PC-3 (cell line): ENCODE data around the gene TBL1Y. TPM values are rescaled to one million over a fixed set of nuclear protein-coding genes. Genes with fewer than 3 reads are reported as not detected.

Experiments
- ATAC-seq: fragments of 200-7000 bp; cut with Tn5 transposase; 2 replicates; pipeline ENCODE4 v1.9.1; 2020; ENCODE audit warnings: mild to moderate bottlenecking, moderate library complexity
- BruUV-seq: library from RNA; stranded (reverse); fragments of 400-500 nt; replicated peaks from 2 replicates; lab custom pipeline; 2021; lab: Mats Ljungman, UMichigan
- CTCF ChIA-PET: fragments of 300-600 bp; sonication (Branson Sonifier 250); formaldehyde crosslinking; loops from one replicate; lab custom pipeline; 2022; ENCODE audit warnings: antibody characterized with exemption; lab: Charles Lee
- POLR2A ChIA-PET: fragments of 300-600 bp; sonication (Branson Sonifier 250); formaldehyde crosslinking; loops from one replicate; lab custom pipeline; 2022; ENCODE audit warnings: antibody characterized with exemption; ENCODE audit not compliant: unreplicated experiment; lab: Charles Lee
- DNase-seq: peaks from one replicate; pipeline ENCODE4 v3.0.0-alpha.2; 2015
- H2AFZ ChIP-seq: fragments of 300-600 bp; sonication (generic); 2 replicates; pipeline ENCODE4 v1.6.0; 2016; ENCODE audit warnings: antibody characterized with exemption, low read length
- H3F3A ChIP-seq: fragments of 300-600 bp; sonication (generic); one replicate; pipeline ENCODE4 v1.6.0; 2017; ENCODE audit warnings: antibody characterized with exemption, low read length, control low read depth, mild to moderate bottlenecking; ENCODE audit not compliant: unreplicated experiment
- H3K27ac ChIP-seq: fragments of 300-600 bp; sonication (generic); 2 replicates; pipeline ENCODE4 v1.5.1; 2016; ENCODE audit warnings: mild to moderate bottlenecking, low read length
- H3K27me3 ChIP-seq: fragments of 300-600 bp; sonication (generic); 2 replicates; pipeline ENCODE4 v1.6.1; 2016; ENCODE audit warnings: low read length, mixed read lengths
- H3K36me3 ChIP-seq: fragments of 300-600 bp; sonication (generic); 2 replicates; pipeline ENCODE4 v1.6.1; 2016; ENCODE audit warnings: low read depth, mixed run types, low read length, mixed read lengths
- H3K4me1 ChIP-seq: fragments of 300-600 bp; sonication (generic); 2 replicates; pipeline ENCODE4 v1.5.1; 2016; ENCODE audit warnings: low read length; ENCODE audit not compliant: insufficient read depth
- H3K4me2 ChIP-seq: fragments of 300-600 bp; sonication (generic); 2 replicates; pipeline ENCODE4 v1.6.0; 2016; ENCODE audit warnings: low read length
- H3K4me3 ChIP-seq: fragments of 300-600 bp; sonication (generic); 2 replicates; pipeline ENCODE4 v1.5.1; 2016; ENCODE audit warnings: mild to moderate bottlenecking, low read length, mixed read lengths
- H3K79me2 ChIP-seq: fragments of 300-600 bp; sonication (generic); 2 replicates; pipeline ENCODE4 v1.6.1; 2017; ENCODE audit warnings: low read length, mixed read lengths
- H3K9ac ChIP-seq: fragments of 300-600 bp; sonication (generic); 2 replicates; pipeline ENCODE4 v1.6.0; 2016; ENCODE audit warnings: mild to moderate bottlenecking, low read length
- H3K9me2 ChIP-seq: fragments of 300-600 bp; sonication (generic); replicated peaks from 2 replicates; pipeline ENCODE4 v1.6.1; 2016; ENCODE audit warnings: mixed run types, low read length, mixed read lengths
- H3K9me3 ChIP-seq: fragments of 300-600 bp; sonication (generic); 2 replicates; pipeline ENCODE4 v1.6.1; 2016; ENCODE audit warnings: low read length, mixed read lengths
- H4K20me1 ChIP-seq: fragments of 300-600 bp; sonication (generic); 2 replicates; pipeline ENCODE4 v1.6.1; 2016; ENCODE audit warnings: low read length, mixed read lengths
- CTCF ChIP-seq: fragments of 300-600 bp; sonication (generic); conservative IDR thresholded peaks from 2 replicates; pipeline ENCODE4 v1.5.1; 2017; ENCODE audit warnings: antibody characterized with exemption, low read depth, mild to moderate bottlenecking, low read length
- EZH2 ChIP-seq: fragments of 300-600 bp; sonication (generic); IDR thresholded peaks from one replicate; pipeline ENCODE4 v1.6.1; 2017; ENCODE audit warnings: antibody characterized with exemption, mild to moderate bottlenecking, low read length; ENCODE audit not compliant: unreplicated experiment
- EZH2phosphoT487 ChIP-seq: fragments of 300-600 bp; sonication (generic); IDR thresholded peaks from 2 replicates; pipeline ENCODE4 v1.6.1; 2018; ENCODE audit warnings: mild to moderate bottlenecking, antibody characterized with exemption, low read length, borderline replicate concordance
- intact Hi-C: fragments of 100-400 bp; cut with micrococcal nuclease; formaldehyde crosslinking; loops from 2 replicates; pipeline ENCODE4 v1.9.0; 2023
- total RNA-seq: library from RNA; depleted of rRNA; stranded (reverse); fragments of >200 nt; gene quantifications from 2 replicates; pipeline ENCODE4 v1.2.3, GENCODE V29; 2014

The TBL1Y gene
- total RNA-seq, 1 experiment from 2014 or later, result not detected

- no peak overlapping the region for H3K4me3 ChIP-seq
- CTCF ChIA-PET, result no interaction called here
Observed at GRCh38 chrY:7099742-7100141, 189.2 kb downstream of the TBL1Y start.

GRCh38 chrY:7102680-7103079 lies 192.2 kb downstream of the TBL1Y start:
- intact Hi-C loops, result no loop called here
- DNase-seq, result no peak

More at GRCh38 chrY:7099742-7100141, 189.2 kb downstream of the TBL1Y start:
- Histone ChIP-seq H2AFZ (no peak overlapping the region), H3K27ac (no peak overlapping the region), H3K79me2 (no peaks in the 10 kb centered on the region), H3K36me3 (no peaks in the 10 kb centered on the region), H3K4me1 (no peaks in the 10 kb centered on the region), H3K27me3 (no peaks in the 10 kb centered on the region), H3K4me2 (no peak overlapping the region), H3K9me3 (no peaks in the 10 kb centered on the region), H3K9ac (no peak overlapping the region), H4K20me1 (no peaks in the 10 kb centered on the region), H3F3A (no peaks in the 10 kb centered on the region), H3K9me2 (no peaks in the 10 kb centered on the region)
- no TSS peak for BruUV-seq
- POLR2A ChIA-PET, result no interaction called here
- DNase-seq, result no peak
- intact Hi-C loops, result no loop called here
- TF ChIP-seq CTCF (no peak), EZH2phosphoT487 (no peak), EZH2 (no peak)
- no peak for ATAC-seq

GRCh38 chrY:7107179-7107578 lies 196.7 kb downstream of the TBL1Y start:
- Histone ChIP-seq H3K4me3 (no peak overlapping the region), H4K20me1 (no peaks in the 10 kb centered on the region), H2AFZ (no peak overlapping the region), H3K27me3 (no peaks in the 10 kb centered on the region), H3K4me2 (no peak overlapping the region), H3K4me1 (no peaks in the 10 kb centered on the region), H3K27ac (no peak overlapping the region), H3K79me2 (no peaks in the 10 kb centered on the region), H3F3A (no peaks in the 10 kb centered on the region), H3K9me3 (no peaks in the 10 kb centered on the region), H3K9me2 (no peaks in the 10 kb centered on the region), H3K36me3 (no peaks in the 10 kb centered on the region), H3K9ac (no peak overlapping the region)
- POLR2A ChIA-PET, result no interaction called here
- CTCF ChIA-PET, result no interaction called here
- no peak for ATAC-seq
- no peak for DNase-seq
- no peak for TF ChIP-seq EZH2phosphoT487
- no peak for TF ChIP-seq EZH2
- no TSS peak for BruUV-seq
- intact Hi-C loops, result no loop called here

More at GRCh38 chrY:7102680-7103079, 192.2 kb downstream of the TBL1Y start:
- no peaks in the 10 kb centered on the region for H3K9me3 ChIP-seq
- TF ChIP-seq EZH2phosphoT487 (no peak), CTCF (no peak), EZH2 (no peak)
- no TSS peak for BruUV-seq
- H3K4me2 ChIP-seq, result no peak overlapping the region
- H3K4me1 ChIP-seq, result no peaks in the 10 kb centered on the region
- H3K27me3 ChIP-seq, result no peaks in the 10 kb centered on the region
- ATAC-seq, result no peak
- no peak overlapping the region for H3K27ac ChIP-seq
- no peaks in the 10 kb centered on the region for H3K9me2 ChIP-seq
- no peaks in the 10 kb centered on the region for H4K20me1 ChIP-seq
- no peak overlapping the region for H3K4me3 ChIP-seq
- ChIA-PET POLR2A (no interaction called here), CTCF (no interaction called here)
- no peaks in the 10 kb centered on the region for H3F3A ChIP-seq
- no peaks in the 10 kb centered on the region for H3K36me3 ChIP-seq
- no peaks in the 10 kb centered on the region for H3K79me2 ChIP-seq
- H2AFZ ChIP-seq, result no peak overlapping the region
- H3K9ac ChIP-seq, result no peak overlapping the region
